H1 (cell line): Measurements from ENCODE around the gene DIP2C. TPM values are rescaled to one million over a fixed set of nuclear protein-coding genes. Genes with fewer than 3 reads are reported as not detected.
A peak's percentile ranks its signal among the peaks of the same experiment; 100 is the strongest.

Source experiments
- CTCF ChIA-PET: fragments of 300-600 bp; sonication (Branson Sonifier 250); formaldehyde crosslinking; loops from one replicate; lab custom pipeline; 2021; ENCODE audit not compliant: partially characterized antibody; lab: Charles Lee
- POLR2A ChIA-PET: fragments of 300-600 bp; sonication (Branson Sonifier 250); formaldehyde crosslinking; loops from one replicate; lab custom pipeline; 2021; ENCODE audit warnings: inconsistent platforms; ENCODE audit not compliant: partially characterized antibody; lab: Charles Lee
- DNase-seq, 2 experiments: peaks; one replicate each; pipeline versions ENCODE4 v3.0.0 to v3.0.0-alpha.2; 2010 to 2022; ENCODE audit warnings: low spot score in 2 of 2, low read depth in 1 of 2, mixed read lengths in 1 of 2
- FAIRE-seq: peaks from 2 replicates; lab custom pipeline; 2011; peaks lifted over from hg19 to GRCh38; lab: Jason Lieb, UNC
- H2AFZ ChIP-seq: 2 replicates; pipeline ENCODE4 v1.8.1; 2012; ENCODE audit warnings: low read length, inconsistent platforms
- H2AK5ac ChIP-seq: 2 replicates; pipeline ENCODE4 v1.6.1; 2013; ENCODE audit warnings: low read depth, low read length
- H2BK120ac ChIP-seq: replicated peaks from 2 replicates; pipeline ENCODE3; 2013; ENCODE audit warnings: low read depth, low read length, inconsistent platforms
- H2BK12ac ChIP-seq: 2 replicates; pipeline ENCODE4 v1.6.1; 2013; ENCODE audit warnings: low read depth, low read length
- H2BK15ac ChIP-seq: 2 replicates; pipeline ENCODE4 v1.6.1; 2013; ENCODE audit warnings: low read length
- H2BK20ac ChIP-seq: 2 replicates; pipeline ENCODE4 v1.6.1; 2013; ENCODE audit warnings: low read length
- H2BK5ac ChIP-seq: 2 replicates; pipeline ENCODE4 v1.6.1; 2013; ENCODE audit warnings: low read depth, low read length
- H3K14ac ChIP-seq: 2 replicates; pipeline ENCODE4 v1.6.1; 2013; ENCODE audit warnings: inconsistent platforms; ENCODE audit not compliant: insufficient read length
- H3K18ac ChIP-seq: 2 replicates; pipeline ENCODE4 v1.6.1; 2013; ENCODE audit warnings: low read length; ENCODE audit errors: extremely low read depth
- H3K23ac ChIP-seq: 2 replicates; pipeline ENCODE4 v1.6.1; 2013; ENCODE audit warnings: inconsistent platforms; ENCODE audit not compliant: insufficient read length
- H3K23me2 ChIP-seq: 2 replicates; pipeline ENCODE4 v1.6.1; 2013; ENCODE audit warnings: low read depth, low read length
- H3K27ac ChIP-seq: 2 replicates; pipeline ENCODE4 v1.6.1; 2011; ENCODE audit warnings: low read depth, low read length, inconsistent platforms
- H3K27me3 ChIP-seq, 4 experiments: replicated peaks in 1 of 4; 1 replicate in 1 of 4; 2 replicates in 3 of 4; pipeline versions ENCODE4 v1.6.1 to v1.8.1; 2011 to 2013; ENCODE audit warnings: low read length in 3 of 4, mild to moderate bottlenecking in 3 of 4, inconsistent platforms in 2 of 4, mixed read lengths in 2 of 4, moderate library complexity in 1 of 4; ENCODE audit not compliant: control insufficient read depth in 3 of 4, insufficient read depth in 3 of 4; ENCODE audit errors: extremely low read depth in 1 of 4
- H3K36me3 ChIP-seq, 4 experiments: 2 replicates each; pipeline versions ENCODE4 v1.6.1 to v1.8.1; 2011 to 2013; ENCODE audit warnings: mild to moderate bottlenecking in 4 of 4, low read length in 3 of 4, moderate library complexity in 2 of 4, control low read depth in 1 of 4, inconsistent platforms in 1 of 4; ENCODE audit not compliant: insufficient read depth in 4 of 4, control insufficient read depth in 2 of 4
- H3K4ac ChIP-seq: replicated peaks from 2 replicates; pipeline ENCODE3; 2013; ENCODE audit warnings: low read length, low read depth, mixed read lengths, inconsistent platforms; ENCODE audit not compliant: insufficient read length
- H3K4me1 ChIP-seq, 4 experiments: replicated peaks in 1 of 4; 1 replicate in 1 of 4; 2 replicates in 3 of 4; pipeline versions ENCODE4 v1.6.1 to v1.8.1; 2011 to 2013; ENCODE audit warnings: low read length in 3 of 4, inconsistent platforms in 2 of 4, mixed read lengths in 1 of 4; ENCODE audit not compliant: insufficient read depth in 4 of 4, control insufficient read depth in 3 of 4
- H3K4me2 ChIP-seq, 2 experiments: 2 replicates each; pipeline versions ENCODE4 v1.6.1 to v1.8.1; 2011 to 2013; ENCODE audit warnings: low read depth in 2 of 2, low read length in 2 of 2, control low read depth in 1 of 2, inconsistent platforms in 1 of 2, mild to moderate bottlenecking in 1 of 2; ENCODE audit not compliant: insufficient read depth in 1 of 2
- H3K4me3 ChIP-seq, 4 experiments: fragments of 200-600, 300-600 bp in 1 of 4; sonication (generic), shearing (Covaris generic), sonication (Bioruptor Twin) in 1 of 4; 2 replicates each; pipeline versions ENCODE4 v1.5.1 to v1.8.1; 2011 to 2016; ENCODE audit warnings: low read length in 4 of 4, low read depth in 3 of 4, control low read depth in 2 of 4, inconsistent platforms in 2 of 4, mild to moderate bottlenecking in 2 of 4, mixed read lengths in 1 of 4, moderate library complexity in 1 of 4; ENCODE audit not compliant: insufficient read depth in 2 of 4; ENCODE audit errors: extremely low read depth in 1 of 4
- H3K56ac ChIP-seq: replicated peaks from 2 replicates; pipeline ENCODE3; 2013; ENCODE audit warnings: low read depth, mild to moderate bottlenecking, mixed read lengths, low read length, inconsistent platforms; ENCODE audit not compliant: insufficient read length
- H3K79me1 ChIP-seq: 2 replicates; pipeline ENCODE4 v1.6.1; 2013; ENCODE audit warnings: low read depth, low read length, control low read depth
- H3K79me2 ChIP-seq, 2 experiments: 2 replicates each; pipeline versions ENCODE4 v1.6.1 to v1.8.1; 2012 to 2013; ENCODE audit warnings: low read length in 2 of 2, mild to moderate bottlenecking in 2 of 2, inconsistent platforms in 1 of 2; ENCODE audit not compliant: insufficient read depth in 2 of 2, control insufficient read depth in 1 of 2
- H3K9ac ChIP-seq, 4 experiments: replicated peaks in 1 of 4; 1 replicate in 1 of 4; 2 replicates in 3 of 4; pipeline versions ENCODE4 v1.6.1 to v1.8.1; 2011 to 2013; ENCODE audit warnings: low read depth in 3 of 4, low read length in 3 of 4, control low read depth in 2 of 4, mild to moderate bottlenecking in 2 of 4, moderate library complexity in 2 of 4, inconsistent platforms in 1 of 4; ENCODE audit errors: extremely low read depth in 1 of 4
- H3K9me3 ChIP-seq, 2 experiments: 2 replicates each; pipeline versions ENCODE4 v1.6.1 to v1.8.1; 2012 to 2013; ENCODE audit warnings: mild to moderate bottlenecking in 2 of 2, moderate library complexity in 2 of 2, control low read depth in 1 of 2, inconsistent platforms in 1 of 2, low read depth in 1 of 2, low read length in 1 of 2, mixed read lengths in 1 of 2; ENCODE audit not compliant: insufficient read depth in 2 of 2
- H4K20me1 ChIP-seq, 2 experiments: replicated peaks in 1 of 2; 2 replicates each; pipeline versions ENCODE3 to v1.8.1; 2011 to 2013; ENCODE audit warnings: inconsistent platforms in 2 of 2, low read length in 2 of 2, mild to moderate bottlenecking in 1 of 2; ENCODE audit not compliant: insufficient read depth in 2 of 2, control insufficient read depth in 1 of 2
- H4K5ac ChIP-seq: 2 replicates; pipeline ENCODE4 v1.6.1; 2013; ENCODE audit warnings: low read length, low read depth, mixed read lengths, inconsistent platforms; ENCODE audit not compliant: insufficient read length
- H4K8ac ChIP-seq: 2 replicates; pipeline ENCODE4 v1.8.0; 2013; ENCODE audit warnings: mild to moderate bottlenecking, moderate library complexity, low read length, inconsistent platforms; ENCODE audit not compliant: insufficient read depth; ENCODE audit errors: extremely low read depth
- H4K91ac ChIP-seq: replicated peaks from 2 replicates; pipeline ENCODE3; 2013; ENCODE audit warnings: low read length, mixed read lengths, inconsistent platforms; ENCODE audit not compliant: insufficient read length
- ASH2L ChIP-seq: fragments of 200-600, 300-600 bp; sonication (generic); IDR thresholded peaks from one replicate; pipeline ENCODE4 v1.7.1; 2017; ENCODE audit warnings: low read length
- BCL11A ChIP-seq, 2 experiments: IDR thresholded peaks; one replicate each; pipeline ENCODE4 v1.6.1; 2011; ENCODE audit warnings: low read depth in 2 of 2, low read length in 2 of 2, mild to moderate bottlenecking in 2 of 2
- CEBPB ChIP-seq: IDR thresholded peaks from 2 replicates; pipeline ENCODE4 v1.6.1; 2012; ENCODE audit warnings: low read depth, low read length
- EGR1 ChIP-seq: IDR thresholded peaks from 2 replicates; pipeline ENCODE4 v1.6.1; 2011; ENCODE audit warnings: low read depth, low read length, borderline replicate concordance
- HDAC2 ChIP-seq, 2 experiments: fragments of 300-600 bp in 1 of 2; sonication (generic) in 1 of 2; IDR thresholded peaks; 2 replicates each; pipeline ENCODE4 v1.6.1; 2011 to 2012; ENCODE audit warnings: low read depth in 2 of 2, low read length in 2 of 2, mild to moderate bottlenecking in 2 of 2, moderate library complexity in 2 of 2, borderline replicate concordance in 1 of 2, inconsistent platforms in 1 of 2
- HDAC6 ChIP-seq: IDR thresholded peaks from one replicate; pipeline ENCODE4 v1.7.1; 2012; ENCODE audit warnings: low read depth, mild to moderate bottlenecking, inconsistent platforms, low read length, moderate library complexity
- JUN ChIP-seq: IDR thresholded peaks from 2 replicates; pipeline ENCODE4 v1.6.1; 2011; ENCODE audit warnings: low read depth, mild to moderate bottlenecking, improper control_type of control experiment, low read length
- JUND ChIP-seq: IDR thresholded peaks from 2 replicates; pipeline ENCODE4 v1.6.1; 2011; ENCODE audit warnings: mild to moderate bottlenecking, improper control_type of control experiment, low read length
- SIX5 ChIP-seq: IDR thresholded peaks from 2 replicates; pipeline ENCODE4 v1.6.1; 2011; ENCODE audit warnings: mild to moderate bottlenecking, low read depth, low read length
- TAF1 ChIP-seq: IDR thresholded peaks from 2 replicates; pipeline ENCODE4 v1.6.1; 2011; ENCODE audit warnings: mild to moderate bottlenecking, low read depth, low read length
- TCF12 ChIP-seq: IDR thresholded peaks from 2 replicates; pipeline ENCODE4 v1.6.1; 2011; ENCODE audit warnings: low read depth, mild to moderate bottlenecking, low read length
- WGBS, 2 experiments: shearing (Covaris generic) in 1 of 2; methylation state at CpG; one replicate each; pipeline versions ENCODE4 v1.1.6 to v1.1.7; 2013 to 2015; ENCODE audit warnings: low lambda C conversion rate in 2 of 2, mixed read lengths in 2 of 2, inconsistent platforms in 1 of 2, low coverage in 1 of 2, missing lambda C conversion rate in 1 of 2; ENCODE audit not compliant: insufficient replicate concordance in 2 of 2, insufficient coverage in 1 of 2, insufficient read length in 1 of 2; ENCODE audit errors: extremely low coverage in 1 of 2, missing lambda C conversion rate in 1 of 2; 5-methylcytosine and 5-hydroxymethylcytosine counted together
- polyA plus RNA-seq, 7 experiments: library from polyadenylated mRNA; depleted of rRNA in 3 of 7; stranded (reverse) in 5 of 7; unstranded in 2 of 7; fragments of >200 nt in 5 of 7; fragments of 200-250 nt in 2 of 7; gene quantifications; 1 replicate in 5 of 7; 2 replicates in 1 of 7; 4 replicates in 1 of 7; pipeline versions ENCODE4 v1.2.1 to v1.2.3, GENCODE V29; 2011 to 2013; ENCODE audit warnings: missing spikeins in 2 of 7, mixed read lengths in 2 of 7
- total RNA-seq: library from RNA; stranded (reverse); fragmentation: NEBNext Ultra II Directional; extraction: Animal tissue kit (Norgen Biotek cat#: 25700); gene quantifications from 2 replicates; pipeline ENCODE4 v1.2.1, GENCODE V29; 2021

Gene DIP2C
- total and polyA plus RNA-seq, 2 of the 8 experiments (the other 6 are each of a cell fraction or from before 2014, with no cell fraction given), result 3.8 to 9.3 TPM

DNA sequence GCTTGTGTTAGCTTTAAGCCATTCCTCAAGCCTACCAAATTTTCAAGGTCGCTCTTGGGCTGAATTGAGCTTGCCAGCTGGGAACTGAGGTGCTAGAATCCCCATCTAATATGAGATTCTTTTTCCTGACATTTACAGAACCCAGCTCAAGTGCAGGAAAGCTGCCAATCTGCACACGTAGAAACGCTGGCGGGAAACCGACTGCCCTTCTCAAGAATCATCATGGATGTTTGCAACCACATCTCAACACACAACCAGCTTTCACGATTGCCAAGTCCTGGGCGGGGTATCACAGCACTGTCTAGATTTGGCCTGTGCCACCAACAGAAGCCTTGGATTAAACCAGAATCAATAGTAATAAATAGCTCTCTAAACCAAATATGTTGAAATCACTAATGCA is 203.7 kb downstream of the DIP2C start:
- Histone ChIP-seq H3K36me3 (no peaks in the 10 kb centered on the region), H3K4ac (no peak overlapping the region), H3K27me3 (no peaks in the 10 kb centered on the region; a peak in 2 of 7 replicates), H3K14ac (no peak overlapping the region), H4K8ac (no peak overlapping the region), H2AFZ (no peak overlapping the region), H3K23ac (no peak overlapping the region), H4K20me1 (peaks cover 1 to 10% of the 10 kb centered on the region in 2 experiments), H3K9ac (no peak overlapping the region), H3K23me2 (no peaks in the 10 kb centered on the region; the same call in 1 of the 2 replicates), H2BK15ac (no peak overlapping the region), H3K27ac (no peak overlapping the region), H3K79me1 (peaks cover 3% of the 10 kb centered on the region; the same call in 1 of the 2 replicates), H3K56ac (no peak overlapping the region), H2BK120ac (no peak overlapping the region), H3K9me3 (no peaks in the 10 kb centered on the region), H3K4me2 (no peak overlapping the region), H3K4me3 (no peak overlapping the region), H2AK5ac (no peak overlapping the region), H3K18ac (no peak overlapping the region), H3K79me2 (no peaks in the 10 kb centered on the region), H2BK5ac (no peak overlapping the region), H3K4me1 (peaks cover 4 to 19% (median 6%) of the 10 kb centered on the region in 4 experiments; a peak in 5 of 7 replicates), H4K5ac (no peak overlapping the region), H2BK12ac (no peak overlapping the region), H4K91ac (no peak overlapping the region), H2BK20ac (no peak overlapping the region)
- no peak for FAIRE-seq
- ChIA-PET POLR2A (no interaction called here), CTCF (no interaction called here)
- TF ChIP-seq TAF1 (no peak), ASH2L (no peak), BCL11A (IDR thresholded peaks at IDR 0.05; ENCODE audit: low read depth in 2 of 2, low read length in 2 of 2) (no peak), CEBPB (no peak), HDAC6 (no peak), SIX5 (no peak), EGR1 (no peak), JUND (no peak), JUN (no peak), TCF12 (no peak), HDAC2 (IDR thresholded peaks at IDR 0.05; ENCODE audit: borderline replicate concordance in 1 of 2, low read depth in 2 of 2, low read length in 2 of 2) (no peak)
- peak in 1 of 2 experiments; percentile 8 for DNase-seq
- 85% methylated on average over 7 of the region's 7 CpGs; no CpG with 5 or more reads in 1 of the 2 experiments for WGBS, 2 experiments
